ENCODE measurements around the gene FOXN3.

Gene FOXN3

GRCh38 chr14:89430391-89431236 lies 13.6 kb upstream of the FOXN3 start:
- no peak for DNase-seq (ENCODE audit: low read depth)

- DNase-seq (ENCODE audit: low read depth) = no peak
Measured at GRCh38 chr14:89429199-89430181, 12.5 kb upstream of the FOXN3 start.

GRCh38 chr14:89428546-89429198 lies 11.6 kb upstream of the FOXN3 start:
- no peak for DNase-seq (ENCODE audit: low read depth)

- DNase-seq (ENCODE audit: low read depth) = no peak
Measured at GRCh38 chr14:89428173-89428523, 11.1 kb upstream of the FOXN3 start.

- DNase-seq (ENCODE audit: low read depth) = no peak
Measured at GRCh38 chr14:89427426-89428172, 10.6 kb upstream of the FOXN3 start.

- DNase-seq (ENCODE audit: low read depth) = peak; percentile 96
Measured at GRCh38 chr14:89425931-89426330, 8.9 kb upstream of the FOXN3 start.

GRCh38 chr14:89424241-89424640 lies 7.2 kb upstream of the FOXN3 start:
- no peak for DNase-seq (ENCODE audit: low read depth)

- DNase-seq (ENCODE audit: low read depth) = no peak
Measured at GRCh38 chr14:89422952-89423345, 5.9 kb upstream of the FOXN3 start.

- no peak for DNase-seq (ENCODE audit: low read depth)
Measured at GRCh38 chr14:89422181-89422951, 5.3 kb upstream of the FOXN3 start.

GRCh38 chr14:89420502-89420901 lies 3.5 kb upstream of the FOXN3 start:
- no peak for DNase-seq (ENCODE audit: low read depth)

GRCh38 chr14:89419973-89420482 lies 3.0 kb upstream of the FOXN3 start:
- DNase-seq (ENCODE audit: low read depth) = no peak

GRCh38 chr14:89418976-89419375 lies 1.9 kb upstream of the FOXN3 start:
- no peak for DNase-seq (ENCODE audit: low read depth)

GRCh38 chr14:89418452-89418851 lies 1.4 kb upstream of the FOXN3 start:
- DNase-seq (ENCODE audit: low read depth) = no peak

- DNase-seq (ENCODE audit: low read depth) = no peak
Measured at GRCh38 chr14:89417465-89418225, 612 bp upstream of the FOXN3 start.

GRCh38 chr14:89416002-89416995 lies 734 bp downstream of the FOXN3 start:
- peak; percentile 97 for DNase-seq (ENCODE audit: low read depth)

GRCh38 chr14:89415159-89415558 lies 1.9 kb downstream of the FOXN3 start:
- DNase-seq (ENCODE audit: low read depth) = no peak

- DNase-seq (ENCODE audit: low read depth) = no peak
Measured at GRCh38 chr14:89411976-89412375, 5.1 kb downstream of the FOXN3 start.

GRCh38 chr14:89409961-89410360 lies 7.1 kb downstream of the FOXN3 start:
- DNase-seq (ENCODE audit: low read depth) = no peak

All from GM04504 (cell line).